WTC11 (cell line): ENCODE results near the gene GHRL. TPM values are rescaled to one million over a fixed set of nuclear protein-coding genes. Genes with fewer than 3 reads are reported as not detected.

Source experiments
- ATAC-seq: fragments of 200-7000 bp; cut with Tn5 transposase; 2 replicates; pipeline ENCODE4 v1.10.0; 2021; ENCODE audit warnings: mild to moderate bottlenecking, moderate library complexity
- CTCF ChIA-PET: fragments of 300-600 bp; sonication (Branson Sonifier 250); formaldehyde crosslinking; loops from one replicate; lab custom pipeline; 2021; ENCODE audit warnings: antibody characterized with exemption; lab: Charles Lee
- POLR2A ChIA-PET: fragments of 350-600 bp; sonication (Branson Sonifier 250); formaldehyde crosslinking; loops from one replicate; lab custom pipeline; 2021; ENCODE audit warnings: antibody characterized with exemption; lab: Charles Lee
- DNase-seq: peaks from one replicate; pipeline ENCODE4 v3.0.0; 2021; ENCODE audit warnings: low spot score
- H3K27ac Mint-ChIP-seq: 2 replicates; pipeline ENCODE4 v1.8.0; 2021; ENCODE audit warnings: mixed read lengths
- H3K27me3 Mint-ChIP-seq: 2 replicates; pipeline ENCODE4 v1.8.0; 2021; ENCODE audit warnings: low read depth, mild to moderate bottlenecking, moderate library complexity, mixed read lengths
- H3K36me3 Mint-ChIP-seq: 2 replicates; pipeline ENCODE4 v1.8.0; 2021; ENCODE audit warnings: mixed read lengths
- H3K4me1 Mint-ChIP-seq: 2 replicates; pipeline ENCODE4 v1.8.0; 2022; ENCODE audit warnings: mixed read lengths
- H3K4me3 Mint-ChIP-seq: 2 replicates; pipeline ENCODE4 v1.8.0; 2021; ENCODE audit warnings: mild to moderate bottlenecking, moderate library complexity, mixed read lengths
- H3K9me3 Mint-ChIP-seq: 2 replicates; pipeline ENCODE4 v1.8.0; 2021; ENCODE audit warnings: mixed read lengths
- ATF2 ChIP-seq: sonication (generic); formaldehyde crosslinking; IDR thresholded peaks from 2 replicates; pipeline ENCODE4 v1.8.1; 2022; ENCODE audit warnings: low read depth, missing genetic modification reagents, borderline replicate concordance
- CREM ChIP-seq: sonication (generic); formaldehyde crosslinking; IDR thresholded peaks from 2 replicates; pipeline ENCODE4 v1.8.1; 2022; ENCODE audit warnings: mild to moderate bottlenecking, missing genetic modification reagents, moderate library complexity
- CTCF ChIP-seq: fragments of 200-600 bp; IDR thresholded peaks from 2 replicates; pipeline ENCODE4 v1.8.0; 2022; ENCODE audit warnings: antibody characterized with exemption
- FOXK1 ChIP-seq: sonication (generic); formaldehyde crosslinking; IDR thresholded peaks from 2 replicates; pipeline ENCODE4 v1.8.0; 2022; ENCODE audit warnings: mild to moderate bottlenecking, moderate library complexity, missing genetic modification reagents
- GTF2I ChIP-seq: fragments of 250-450 bp; sonication (Bioruptor Pico); conservative IDR thresholded peaks from 2 replicates; pipeline ENCODE4 v1.4.0; 2021; ENCODE audit warnings: mild to moderate bottlenecking
- HMGA2 ChIP-seq: fragments of 250-450 bp; sonication (Bioruptor Pico); IDR thresholded peaks from 2 replicates; pipeline ENCODE4 v1.4.0; 2021; ENCODE audit warnings: mild to moderate bottlenecking, moderate library complexity
- MYBL2 ChIP-seq: sonication (generic); formaldehyde crosslinking; IDR thresholded peaks from 2 replicates; pipeline ENCODE4 v1.8.1; 2023; ENCODE audit warnings: mild to moderate bottlenecking, moderate library complexity, missing genetic modification reagents
- NFYB ChIP-seq: sonication (generic); formaldehyde crosslinking; conservative IDR thresholded peaks from 2 replicates; pipeline ENCODE4 v1.8.0; 2022; ENCODE audit warnings: low read depth, missing genetic modification reagents
- PRDM15 ChIP-seq: sonication (generic); formaldehyde crosslinking; IDR thresholded peaks from 2 replicates; pipeline ENCODE4 v1.8.0; 2022; ENCODE audit warnings: missing genetic modification reagents
- SMAD4 ChIP-seq: sonication (generic); formaldehyde crosslinking; IDR thresholded peaks from 2 replicates; pipeline ENCODE4 v1.8.0; 2022; ENCODE audit warnings: mild to moderate bottlenecking, missing genetic modification reagents
- SOX15 ChIP-seq: fragments of 250-450 bp; sonication (Bioruptor Pico); IDR thresholded peaks from 2 replicates; pipeline ENCODE4 v1.9.0; 2021; ENCODE audit warnings: mild to moderate bottlenecking
- ZNF138 ChIP-seq: sonication (generic); formaldehyde crosslinking; conservative IDR thresholded peaks from 2 replicates; pipeline ENCODE4 v1.8.1; 2022; ENCODE audit warnings: mild to moderate bottlenecking, moderate library complexity, missing genetic modification reagents
- ZNF671 ChIP-seq: fragments of 250-450 bp; sonication (Bioruptor Pico); IDR thresholded peaks from 2 replicates; pipeline ENCODE4 v1.8.0; 2021; ENCODE audit warnings: mild to moderate bottlenecking
- total RNA-seq: library from RNA; stranded (reverse); gene quantifications from 3 replicates; pipeline ENCODE4 v1.2.3, GENCODE V29; 2021
- TF ChIP-seq, protein P1 (sequence below): sonication (generic); formaldehyde crosslinking; IDR thresholded peaks from 2 replicates; pipeline ENCODE4 v1.8.1; 2023; ENCODE audit warnings: mild to moderate bottlenecking, missing genetic modification reagents, moderate library complexity

Gene GHRL
- total RNA-seq, 1 experiment from 2014 or later, result 0.35 TPM

DNA sequence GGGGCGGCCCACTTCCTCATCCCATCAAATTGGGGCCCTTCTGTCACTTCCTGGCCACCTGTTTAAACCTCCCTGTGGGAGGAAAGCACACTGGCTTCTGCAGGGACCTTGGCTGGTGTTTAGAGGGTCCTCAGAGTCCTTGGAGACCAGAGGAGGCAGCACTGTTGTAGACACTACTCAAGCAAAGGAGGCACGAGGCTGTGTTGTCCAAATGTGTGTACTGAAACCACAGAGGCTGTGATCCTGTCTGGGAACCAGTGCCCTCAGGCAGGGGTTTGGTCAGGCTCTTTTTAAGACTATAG, 40.6 kb upstream of the GHRL start (continued):
- TF ChIP-seq GTF2I (CRISPR knock-in tag), result no peak
- TF ChIP-seq NFYB (CRISPR knock-in tag), result no peak
- no peak for TF ChIP-seq MYBL2 (CRISPR knock-in tag)

DNA sequence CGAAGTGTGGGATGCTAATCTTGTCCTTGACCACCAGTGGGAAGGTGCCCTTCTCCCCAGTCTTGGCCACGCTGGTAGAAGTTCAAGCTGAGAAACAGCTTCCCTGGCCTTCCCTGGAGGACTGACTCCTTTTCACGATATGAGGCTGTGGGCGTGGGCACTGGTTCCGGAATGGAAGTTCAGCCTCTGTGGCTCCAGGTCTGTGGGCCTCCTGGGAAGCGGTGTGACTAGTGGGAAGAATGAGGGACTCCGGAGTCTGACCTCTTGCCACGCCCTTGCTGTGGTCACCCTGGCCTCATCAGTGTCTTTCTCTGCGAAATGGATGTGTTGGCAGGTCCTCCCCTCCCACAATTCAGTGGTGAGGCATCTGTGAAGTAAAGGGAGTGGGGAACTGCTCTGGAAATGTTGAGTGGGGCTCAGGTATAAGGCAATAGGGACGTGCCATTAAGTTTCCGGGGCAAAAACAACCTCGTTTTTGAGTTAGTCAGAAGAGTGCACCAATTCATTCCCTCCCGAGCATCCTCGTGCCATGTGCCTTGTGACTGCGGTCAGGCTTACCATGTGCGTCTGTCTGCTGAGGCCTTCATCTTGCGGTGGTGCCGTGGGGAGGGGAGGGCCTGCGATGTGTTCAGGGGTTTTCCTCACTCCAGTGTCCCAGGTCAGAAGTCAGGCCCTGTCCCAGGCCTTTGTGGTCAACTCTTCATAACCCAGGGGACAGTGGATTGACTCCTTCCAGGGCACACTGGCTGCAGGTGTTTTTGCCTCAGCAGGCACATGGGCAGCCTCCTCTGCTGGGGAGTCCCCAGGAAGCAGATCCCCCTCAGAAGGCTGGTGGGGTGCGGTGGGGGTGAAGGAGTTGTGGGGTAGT, 40.0 kb upstream of the GHRL start:
- Mint-ChIP-seq H3K27ac (no peak overlapping the region), H3K4me3 (no peak overlapping the region), H3K27me3 (peaks cover 17% of the 10 kb centered on the region), H3K4me1 (0 out of 2 replicates have a peak, but pooled peaks cover 2% of the 10 kb centered on the region), H3K36me3 (no peaks in the 10 kb centered on the region), H3K9me3 (no peaks in the 10 kb centered on the region)
- ATAC-seq (no peak), DNase-seq (no peak)
- no peak for TF ChIP-seq ZNF138 (CRISPR knock-in tag)
- CTCF ChIA-PET, result interaction anchor here (1.0 kb wide), 1 partner anchor 10 kb away, joined by 5 read pairs; no protein-coding TSS in a partner anchor
- POLR2A ChIA-PET, result no interaction called here

DNA sequence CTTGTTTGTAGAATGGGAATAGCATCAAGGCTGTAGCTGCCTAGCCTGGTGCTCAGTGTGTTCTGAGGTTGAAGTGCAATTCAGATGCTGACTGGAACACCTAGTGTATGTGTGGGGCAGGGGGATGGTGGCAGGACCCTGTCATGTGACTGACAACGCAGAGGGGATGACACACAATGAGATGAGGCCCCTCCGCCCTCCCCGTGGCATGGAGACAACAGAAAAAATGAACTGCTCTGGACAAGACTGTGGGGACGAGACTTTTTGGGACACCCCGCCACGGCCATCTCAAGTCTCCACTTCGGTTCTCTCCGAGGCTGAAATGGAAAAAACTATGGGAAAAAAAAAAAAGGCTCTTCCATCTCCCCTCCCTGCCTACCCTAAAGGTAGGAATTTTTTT, 38.6 kb upstream of the GHRL start:
- POLR2A ChIA-PET, result no interaction called here

More for the DNA sequence above, 38.6 kb upstream of the GHRL start:
- Mint-ChIP-seq H3K4me1 (0 out of 2 replicates have a peak, but pooled peaks cover 2% of the 10 kb centered on the region), H3K36me3 (no peaks in the 10 kb centered on the region), H3K9me3 (no peaks in the 10 kb centered on the region), H3K27ac (no peak overlapping the region; the same call in 1 of the 2 replicates), H3K4me3 (no peak overlapping the region), H3K27me3 (peaks cover 29% of the 10 kb centered on the region)
- DNase-seq (no peak), ATAC-seq (no peak)
- CTCF ChIA-PET, result interaction anchor here (0.9 to 1.4 kb wide), 4 partner anchors 9 to 13 kb away, joined by 3 to 5 read pairs (median 4); no protein-coding TSS in a partner anchor
- no peak for TF ChIP-seq CTCF
- no peak for TF ChIP-seq ATF2 (CRISPR knock-in tag)
- TF ChIP-seq HMGA2 (CRISPR knock-in tag), result no peak
- no peak for TF ChIP-seq SOX15 (CRISPR knock-in tag)
- TF ChIP-seq, protein P1, sequence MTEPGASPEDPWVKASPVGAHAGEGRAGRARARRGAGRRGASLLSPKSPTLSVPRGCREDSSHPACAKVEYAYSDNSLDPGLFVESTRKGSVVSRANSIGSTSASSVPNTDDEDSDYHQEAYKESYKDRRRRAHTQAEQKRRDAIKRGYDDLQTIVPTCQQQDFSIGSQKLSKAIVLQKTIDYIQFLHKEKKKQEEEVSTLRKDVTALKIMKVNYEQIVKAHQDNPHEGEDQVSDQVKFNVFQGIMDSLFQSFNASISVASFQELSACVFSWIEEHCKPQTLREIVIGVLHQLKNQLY (CRISPR knock-in tag), result no peak
- TF ChIP-seq FOXK1, result no peak
- no peak for TF ChIP-seq CREM (CRISPR knock-in tag)
- TF ChIP-seq PRDM15 (CRISPR knock-in tag), result no peak
- TF ChIP-seq SMAD4 (CRISPR knock-in tag), result no peak
- no peak for TF ChIP-seq ZNF671
